T-helper 1 cell treated with Interleukin-12 subunit alpha and Interleukin-12 subunit beta and Interleukin-4 antibody, amounts not matched to agents 30 μg/mL and 1 μg/mL, for 36 hours (primary cell): Measurements from ENCODE around the gene SSH3.

Experiments
- H3K27ac Mint-ChIP-seq: one replicate; pipeline ENCODE4 v1.8.0; 2021; ENCODE audit warnings: mild to moderate bottlenecking, mixed read lengths
- H3K27me3 Mint-ChIP-seq: one replicate; pipeline ENCODE4 v1.8.0; 2021; ENCODE audit warnings: low read depth, mixed read lengths
- H3K36me3 Mint-ChIP-seq: one replicate; pipeline ENCODE4 v1.8.0; 2021; ENCODE audit warnings: low read depth, mixed read lengths
- H3K4me1 Mint-ChIP-seq: one replicate; pipeline ENCODE4 v1.8.0; 2021; ENCODE audit warnings: low read depth, mixed read lengths
- H3K4me3 Mint-ChIP-seq: one replicate; pipeline ENCODE4 v1.8.0; 2021; ENCODE audit warnings: mild to moderate bottlenecking, moderate library complexity, mixed read lengths
- H3K9me3 Mint-ChIP-seq: one replicate; pipeline ENCODE4 v1.8.0; 2021; ENCODE audit warnings: mixed read lengths

SSH3 gene

GRCh38 chr11:67289651-67290479 is 13.5 kb upstream of the SSH3 start:
- Mint-ChIP-seq H3K9me3 (peaks cover 3% of the 10 kb centered on the region), H3K4me3 (peak overlapping the region; percentile 85), H3K27me3 (no peaks in the 10 kb centered on the region), H3K27ac (peak overlapping the region; percentile 85), H3K36me3 (peaks cover 41% of the 10 kb centered on the region), H3K4me1 (peaks cover 42% of the 10 kb centered on the region)

GRCh38 chr11:67290801-67291200 is 12.5 kb upstream of the SSH3 start:
- Mint-ChIP-seq H3K36me3 (peaks cover 50% of the 10 kb centered on the region), H3K4me1 (peaks cover 42% of the 10 kb centered on the region)

GRCh38 chr11:67291481-67292381 is 11.6 kb upstream of the SSH3 start:
- Mint-ChIP-seq H3K4me3 (no peak overlapping the region), H3K4me1 (peaks cover 37% of the 10 kb centered on the region), H3K9me3 (peaks cover 15% of the 10 kb centered on the region), H3K27ac (no peak overlapping the region), H3K27me3 (no peaks in the 10 kb centered on the region), H3K36me3 (peaks cover 55% of the 10 kb centered on the region)

More at GRCh38 chr11:67290801-67291200, 12.5 kb upstream of the SSH3 start:
- H3K9me3 Mint-ChIP-seq: peaks cover 5% of the 10 kb centered on the region
- no peaks in the 10 kb centered on the region for H3K27me3 Mint-ChIP-seq
- H3K27ac Mint-ChIP-seq: no peak overlapping the region
- peak overlapping the region; percentile 85 for H3K4me3 Mint-ChIP-seq

- H3K36me3 Mint-ChIP-seq: peaks cover 51% of the 10 kb centered on the region
- H3K4me3 Mint-ChIP-seq: peak overlapping the region; percentile 16
- H3K27ac Mint-ChIP-seq: peak overlapping the region; percentile 27
- no peaks in the 10 kb centered on the region for H3K27me3 Mint-ChIP-seq
- peaks cover 19% of the 10 kb centered on the region for H3K9me3 Mint-ChIP-seq
- peaks cover 29% of the 10 kb centered on the region for H3K4me1 Mint-ChIP-seq
Measured at GRCh38 chr11:67292671-67293070, 10.7 kb upstream of the SSH3 start.

GRCh38 chr11:67293090-67293489 is 10.2 kb upstream of the SSH3 start:
- Mint-ChIP-seq H3K27ac (peak overlapping the region; percentile 27), H3K27me3 (no peaks in the 10 kb centered on the region), H3K36me3 (peaks cover 55% of the 10 kb centered on the region), H3K4me1 (peaks cover 25% of the 10 kb centered on the region), H3K4me3 (peak overlapping the region; percentile 16), H3K9me3 (peaks cover 19% of the 10 kb centered on the region)

- Mint-ChIP-seq H3K4me3 (no peak overlapping the region), H3K27ac (no peak overlapping the region), H3K27me3 (no peaks in the 10 kb centered on the region), H3K9me3 (peaks cover 19% of the 10 kb centered on the region), H3K36me3 (peaks cover 63% of the 10 kb centered on the region), H3K4me1 (peaks cover 19% of the 10 kb centered on the region)
Measured at GRCh38 chr11:67295846-67296245, 7.5 kb upstream of the SSH3 start.

GRCh38 chr11:67298786-67299185 is 4.5 kb upstream of the SSH3 start:
- Mint-ChIP-seq H3K27ac (no peak overlapping the region), H3K27me3 (no peaks in the 10 kb centered on the region)

GRCh38 chr11:67299471-67300191 is 3.7 kb upstream of the SSH3 start:
- H3K4me3 Mint-ChIP-seq: no peak overlapping the region
- peaks cover 15% of the 10 kb centered on the region for H3K9me3 Mint-ChIP-seq
- no peak overlapping the region for H3K27ac Mint-ChIP-seq
- H3K27me3 Mint-ChIP-seq: no peaks in the 10 kb centered on the region
- H3K4me1 Mint-ChIP-seq: peaks cover 4% of the 10 kb centered on the region
- peaks cover 43% of the 10 kb centered on the region for H3K36me3 Mint-ChIP-seq

More at GRCh38 chr11:67298786-67299185, 4.5 kb upstream of the SSH3 start:
- H3K4me3 Mint-ChIP-seq: no peak overlapping the region
- H3K9me3 Mint-ChIP-seq: peaks cover 19% of the 10 kb centered on the region
- H3K36me3 Mint-ChIP-seq: peaks cover 48% of the 10 kb centered on the region
- H3K4me1 Mint-ChIP-seq: peaks cover 8% of the 10 kb centered on the region

- peaks cover 39% of the 10 kb centered on the region for H3K36me3 Mint-ChIP-seq
- no peaks in the 10 kb centered on the region for H3K27me3 Mint-ChIP-seq
- H3K4me1 Mint-ChIP-seq: peaks cover 4% of the 10 kb centered on the region
- peaks cover 15% of the 10 kb centered on the region for H3K9me3 Mint-ChIP-seq
- no peak overlapping the region for H3K27ac Mint-ChIP-seq
- no peak overlapping the region for H3K4me3 Mint-ChIP-seq
Measured at GRCh38 chr11:67300256-67300755, 3.0 kb upstream of the SSH3 start.

GRCh38 chr11:67300756-67301312 is 2.5 kb upstream of the SSH3 start:
- no peaks in the 10 kb centered on the region for H3K27me3 Mint-ChIP-seq
- peaks cover 4% of the 10 kb centered on the region for H3K4me1 Mint-ChIP-seq
- peaks cover 13% of the 10 kb centered on the region for H3K9me3 Mint-ChIP-seq
- no peak overlapping the region for H3K27ac Mint-ChIP-seq
- peaks cover 34% of the 10 kb centered on the region for H3K36me3 Mint-ChIP-seq
- H3K4me3 Mint-ChIP-seq: no peak overlapping the region

- Mint-ChIP-seq H3K27ac (no peak overlapping the region), H3K36me3 (peaks cover 28% of the 10 kb centered on the region), H3K4me1 (peaks cover 4% of the 10 kb centered on the region), H3K27me3 (no peaks in the 10 kb centered on the region), H3K4me3 (no peak overlapping the region), H3K9me3 (peaks cover 7% of the 10 kb centered on the region)
Measured at GRCh38 chr11:67301313-67301921, 1.9 kb upstream of the SSH3 start.

GRCh38 chr11:67301951-67302516 is 1.3 kb upstream of the SSH3 start:
- Mint-ChIP-seq H3K4me1 (peaks cover 4% of the 10 kb centered on the region), H3K9me3 (peaks cover 1% of the 10 kb centered on the region), H3K4me3 (peak overlapping the region; percentile 17), H3K27me3 (no peaks in the 10 kb centered on the region), H3K27ac (no peak overlapping the region), H3K36me3 (peaks cover 22% of the 10 kb centered on the region)

GRCh38 chr11:67302571-67303131 is 679 bp upstream of the SSH3 start:
- no peak overlapping the region for H3K27ac Mint-ChIP-seq
- H3K4me3 Mint-ChIP-seq: peak overlapping the region; percentile 17
- peaks cover 20% of the 10 kb centered on the region for H3K36me3 Mint-ChIP-seq
- no peaks in the 10 kb centered on the region for H3K27me3 Mint-ChIP-seq
- peaks cover 3% of the 10 kb centered on the region for H3K4me1 Mint-ChIP-seq
- no peaks in the 10 kb centered on the region for H3K9me3 Mint-ChIP-seq
